Measurements from ENCODE around the gene ELOA.
"Not testable (repeated sequence)": the region's sequence is repeated elsewhere in the genome, so short reads cannot be mapped to it uniquely, and the experiment has no call there.

Gene ELOA

DNA sequence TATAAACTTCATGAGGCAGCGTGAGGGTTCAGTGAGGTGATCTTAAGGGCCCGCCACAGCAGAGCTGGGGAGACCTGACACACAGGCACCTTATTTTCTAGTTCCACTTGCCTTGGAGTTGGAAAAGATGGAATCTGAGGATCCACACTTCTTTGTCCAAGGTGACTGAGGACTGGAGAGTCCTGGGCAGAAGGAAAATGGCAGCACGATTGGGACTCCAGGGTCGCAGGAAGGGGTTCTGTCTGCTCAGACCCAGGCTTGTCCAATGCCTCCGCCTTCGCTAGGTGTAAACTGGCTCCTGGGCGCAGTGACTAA is 55.9 kb downstream of the ELOA start:
- DNase-seq: no peak

DNA sequence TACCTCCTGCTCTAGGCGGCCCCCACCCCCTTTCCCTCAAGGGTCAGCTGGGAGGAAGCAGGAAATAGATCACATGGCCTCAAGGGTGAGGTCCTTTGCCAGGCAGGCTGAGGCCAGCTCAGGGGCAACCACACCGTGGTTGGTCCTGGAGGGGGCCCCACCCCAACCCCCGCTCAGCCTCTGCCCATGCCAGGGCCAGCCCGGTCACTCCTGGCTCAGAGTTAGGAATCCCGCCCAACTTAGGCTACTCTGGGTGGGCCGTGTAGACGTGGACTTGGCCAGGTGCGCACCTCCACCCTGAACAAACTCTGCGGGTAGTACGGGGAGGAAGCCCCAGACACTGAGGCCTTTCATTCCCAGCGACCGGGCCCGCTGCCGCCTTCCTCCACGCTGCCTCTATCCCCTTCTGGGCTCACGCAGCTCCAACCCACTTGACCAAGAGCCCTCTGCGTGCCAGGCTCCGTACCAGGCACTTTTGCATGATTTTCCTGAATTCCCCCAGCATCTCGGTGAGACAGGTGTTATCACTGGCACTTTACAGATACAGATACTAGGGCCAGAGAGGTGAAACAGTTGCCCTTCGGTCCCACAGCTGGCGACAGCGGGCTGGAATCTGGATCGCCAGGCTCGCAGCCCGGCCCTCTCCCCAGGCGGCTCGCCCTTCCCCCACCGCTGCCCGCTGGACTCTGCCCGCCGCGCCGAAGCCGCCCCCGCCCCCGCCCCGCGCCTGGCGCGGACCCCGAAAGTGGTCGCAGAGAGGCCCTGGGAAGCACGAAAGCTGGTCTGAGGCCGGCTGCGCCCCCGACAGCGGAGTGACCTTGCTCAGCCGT is 56.5 kb downstream of the ELOA start:
- peak in 13 of 58 donors; percentile 31 to 68 (median 38) for DNase-seq

DNA sequence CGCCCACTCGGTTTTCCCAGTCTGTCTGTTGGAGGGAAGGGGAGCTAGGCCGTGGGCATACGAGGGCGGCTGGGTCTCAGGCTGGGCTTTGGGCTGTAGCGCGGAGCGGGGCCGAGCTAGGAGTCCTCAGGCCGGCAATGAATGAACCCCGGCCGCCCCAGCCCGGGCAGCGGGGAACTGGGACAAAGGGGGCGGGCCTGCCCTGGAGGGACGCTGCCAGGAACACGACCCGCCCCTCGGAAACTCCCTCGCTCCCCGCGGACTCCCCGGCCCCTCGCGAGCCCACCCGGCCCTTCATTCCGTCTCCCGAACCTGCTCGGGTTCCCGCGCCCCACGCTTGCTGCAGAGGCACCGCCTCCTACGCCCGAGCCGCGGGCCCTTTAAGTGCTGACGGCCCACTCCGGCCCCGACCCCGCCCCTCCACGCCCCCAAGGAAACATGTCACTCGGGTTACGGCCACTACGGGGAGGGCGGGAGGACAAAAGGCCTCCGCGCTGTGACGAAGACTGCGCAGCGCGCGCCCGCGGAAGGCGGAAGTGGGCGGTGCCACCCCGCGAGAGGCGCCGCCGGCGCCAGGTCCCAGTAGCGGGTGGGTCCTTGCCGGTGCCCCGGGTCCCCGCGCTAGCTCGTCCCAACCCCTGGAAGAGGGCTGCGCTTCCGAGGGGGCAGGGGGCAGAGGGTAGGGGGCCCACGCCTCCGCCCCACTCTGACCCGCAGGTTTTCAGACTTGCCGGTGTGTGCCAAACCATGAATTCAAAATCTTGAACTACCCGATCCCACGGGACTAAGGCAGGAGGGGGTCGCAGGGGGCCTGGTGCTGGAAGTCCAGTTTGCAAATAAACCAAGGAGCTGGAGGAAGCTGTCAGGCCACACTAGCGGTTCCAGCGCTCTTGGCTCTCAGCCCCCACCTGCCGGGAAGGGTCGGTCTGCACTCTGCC is 57.4 kb downstream of the ELOA start, which contains the start of gene GALE:
TSS of gene GALE (minus strand) at position 355 of the 938 bp plus-strand sequence. CDS start 1,747 bp downstream, outside the sequence.
- peak; percentile 65 to 97 (median 94) for DNase-seq

DNA sequence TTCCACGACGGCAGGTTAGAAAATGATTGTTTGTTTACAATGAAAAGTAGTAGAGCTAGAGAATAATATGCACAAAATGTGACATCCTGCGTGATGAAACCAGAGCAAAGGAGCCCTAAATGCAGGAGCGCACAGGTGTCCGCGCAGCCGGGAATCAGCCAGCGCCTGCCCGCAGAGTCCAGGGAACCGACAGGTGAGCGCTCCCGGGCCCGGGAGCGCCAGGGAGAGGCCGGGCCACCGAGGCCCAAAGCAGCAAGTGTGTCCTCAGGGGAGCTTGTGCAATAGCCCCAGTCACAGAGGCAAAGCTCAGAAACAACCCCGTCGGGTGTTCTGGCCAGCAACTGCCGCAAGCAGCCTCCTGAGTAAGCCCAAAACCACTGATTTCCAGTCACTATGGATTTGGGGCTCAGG is 58.1 kb downstream of the ELOA start:
- DNase-seq: no peak

DNA sequence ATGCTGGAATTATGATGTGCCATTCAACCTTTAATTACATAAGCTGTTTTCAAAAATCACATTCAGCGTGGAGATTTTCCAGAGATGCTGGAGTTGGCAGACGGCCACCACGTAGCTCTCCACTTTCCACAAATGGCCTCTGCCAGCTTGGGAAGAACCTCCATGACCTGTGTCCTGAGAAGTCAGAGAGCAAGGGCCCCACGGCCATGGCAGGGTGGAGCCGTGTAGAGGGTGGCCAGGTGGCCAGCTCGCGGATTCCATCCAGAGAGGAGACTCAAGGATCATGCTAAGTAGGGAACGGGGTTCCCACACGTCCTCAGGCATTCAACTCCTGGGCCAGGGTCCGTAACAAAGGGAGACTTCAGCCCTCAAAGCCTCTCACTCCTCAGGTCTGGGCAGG is 58.6 kb downstream of the ELOA start:
- peak in 1 of 58 donors; percentile 26 for DNase-seq

DNA sequence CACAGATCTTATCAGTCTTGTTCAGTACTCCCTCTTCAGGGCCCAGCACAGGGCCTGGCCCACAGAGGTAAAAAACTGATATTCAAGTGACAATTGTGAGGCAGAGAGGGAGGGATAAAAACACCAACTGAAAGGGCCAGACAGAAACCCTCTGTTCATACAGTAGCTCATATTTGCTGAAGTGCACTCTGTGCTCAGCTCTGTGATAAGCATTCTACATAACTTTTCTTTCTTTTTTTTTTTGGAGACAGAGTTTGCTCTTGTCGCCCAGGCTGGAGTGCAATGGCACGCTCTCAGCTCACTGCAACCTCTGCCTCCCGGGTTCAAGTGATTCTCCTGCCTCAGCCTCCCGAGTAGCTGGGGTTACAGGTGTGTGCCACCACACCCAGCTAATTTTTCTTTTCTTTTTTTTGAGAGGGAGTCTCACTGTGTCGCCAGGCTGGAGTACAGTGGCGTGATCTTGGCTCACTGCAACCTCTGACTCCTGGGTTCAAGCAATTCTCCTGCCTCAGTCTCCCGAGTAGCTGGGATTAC is 59.6 kb downstream of the ELOA start:
- not testable (repeated sequence) for DNase-seq

DNA sequence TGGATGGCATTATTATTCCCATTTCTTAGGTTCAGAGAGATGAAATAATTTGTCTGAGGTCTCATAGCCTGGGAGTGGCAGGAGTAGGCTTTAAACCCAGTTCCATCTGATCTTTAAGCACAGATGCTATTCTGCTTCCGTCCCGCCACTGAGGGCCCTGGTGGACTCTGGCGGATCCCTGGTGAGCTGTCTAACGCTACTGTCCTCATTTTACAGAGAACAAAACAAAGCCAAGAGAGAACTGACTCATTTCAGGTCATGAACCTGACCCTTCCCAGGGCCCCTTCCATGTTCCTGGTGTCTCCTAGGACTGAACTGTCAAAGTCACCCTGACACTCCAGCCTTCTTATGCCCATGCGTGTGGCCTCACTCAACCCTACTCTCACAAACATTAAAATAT is 60.4 kb downstream of the ELOA start:
- DNase-seq: no peak

DNA sequence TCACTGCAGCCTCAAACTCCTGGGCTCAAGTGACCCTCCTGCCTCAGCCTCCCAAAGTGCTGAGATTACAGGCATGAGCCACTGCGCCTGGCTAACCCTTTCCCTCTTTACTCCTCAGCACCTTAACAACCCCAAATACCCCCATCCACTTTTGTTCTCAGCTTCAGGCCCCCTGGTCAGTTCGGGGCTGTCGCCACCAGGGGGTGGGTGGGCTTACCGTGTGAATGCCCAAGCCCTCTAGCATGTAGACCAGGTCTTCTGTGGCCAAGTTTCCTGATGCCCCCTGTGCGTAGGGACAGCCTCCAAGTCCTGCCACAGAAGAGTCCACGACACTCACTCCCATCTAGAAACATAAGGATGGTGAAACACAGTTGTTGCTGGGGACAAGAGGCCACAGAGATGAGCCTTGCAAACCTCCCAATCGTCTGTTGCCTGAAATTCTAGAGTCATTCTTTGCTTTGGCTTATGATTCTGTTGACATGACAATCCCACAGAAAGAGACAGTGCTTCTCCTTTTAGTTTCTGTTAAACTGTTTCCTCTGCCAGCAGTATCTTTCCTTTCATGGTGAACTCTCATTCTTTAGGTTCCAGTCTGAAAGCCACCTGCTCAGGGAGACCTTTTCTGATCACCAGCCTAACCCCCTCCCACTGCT is 61.0 kb downstream of the ELOA start:
- DNase-seq: no peak

DNA sequence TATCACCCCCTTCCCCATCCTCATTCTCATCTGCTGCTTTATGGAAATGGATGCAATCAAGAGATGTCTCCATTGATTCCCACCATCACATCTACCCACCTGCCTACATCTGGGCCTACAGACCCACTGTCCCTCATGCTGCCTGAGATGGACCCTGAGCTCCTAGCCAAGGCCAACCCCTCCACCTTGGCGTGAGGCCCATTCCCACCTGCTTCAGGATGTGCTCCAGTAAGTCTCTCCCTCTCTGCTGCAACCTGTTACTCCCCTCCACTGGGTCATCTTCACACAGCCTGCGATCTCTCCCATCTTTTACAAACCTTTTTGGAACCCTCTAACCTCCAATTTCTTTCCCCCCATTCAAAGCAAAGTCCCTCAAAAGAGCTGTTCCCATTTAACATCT is 61.8 kb downstream of the ELOA start:
- DNase-seq: no peak

DNA sequence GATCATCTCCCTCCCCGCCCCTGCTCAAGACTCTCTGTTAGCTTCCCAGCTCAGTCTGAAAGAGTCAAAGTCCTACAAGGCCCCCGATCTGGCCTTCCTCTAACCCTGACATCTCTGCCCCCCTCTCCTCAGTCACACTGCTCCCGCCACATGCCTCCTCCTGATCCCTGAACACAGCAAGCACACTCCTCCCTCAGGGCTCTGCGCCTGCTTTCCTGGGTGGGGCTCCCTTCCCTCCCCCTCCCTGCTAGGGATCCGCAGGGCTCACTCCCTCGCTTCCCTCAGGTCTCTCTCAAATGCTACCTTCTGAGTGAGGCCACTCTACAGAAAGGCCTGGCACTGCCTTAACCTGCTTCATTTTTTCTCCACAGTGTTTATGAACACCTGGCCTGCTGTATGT is 63.0 kb downstream of the ELOA start:
- no peak for DNase-seq

DNA sequence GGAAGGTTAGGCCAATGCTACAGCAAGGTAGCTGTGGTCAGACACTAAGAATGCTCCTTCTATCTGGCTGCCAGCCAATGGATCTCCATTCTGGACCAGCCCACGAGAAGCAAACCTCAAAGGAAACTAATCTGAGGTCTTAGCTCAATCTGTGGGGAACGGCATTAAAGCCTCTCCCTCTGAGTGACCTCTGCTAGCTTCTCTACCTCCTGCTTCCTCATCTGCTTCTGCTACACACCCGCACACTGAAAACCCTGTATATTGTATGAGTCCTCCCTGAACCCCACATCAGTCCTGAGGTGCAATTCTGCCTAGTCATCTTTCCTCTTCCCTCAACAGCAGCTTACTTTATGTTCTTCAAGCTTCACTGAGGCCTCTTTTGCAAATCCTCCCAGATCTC is 64.2 kb downstream of the ELOA start:
- no peak for DNase-seq

DNA sequence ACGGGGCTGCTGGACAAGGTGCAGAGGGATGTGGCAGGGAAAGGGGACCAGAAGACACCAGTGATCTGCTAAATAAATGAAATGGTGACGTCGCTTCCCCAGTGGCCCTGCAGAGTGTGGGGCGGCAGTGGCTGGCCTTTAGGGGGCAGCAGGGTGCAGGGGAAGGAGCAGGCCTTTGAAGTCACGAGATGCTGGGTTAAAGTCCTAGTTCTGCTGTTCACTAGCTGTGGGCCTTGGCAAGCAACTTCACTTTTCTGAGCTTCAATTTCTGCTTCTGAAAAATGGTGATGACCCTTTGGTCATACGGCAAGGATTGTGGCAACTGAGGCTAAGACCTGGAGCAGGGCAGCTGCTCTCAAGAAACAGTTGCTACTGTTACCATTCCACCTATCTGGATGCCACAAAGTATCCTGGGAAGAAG is 66.5 kb downstream of the ELOA start:
- DNase-seq: peak in 27 of 58 donors; percentile 6 to 59 (median 29)

DNA sequence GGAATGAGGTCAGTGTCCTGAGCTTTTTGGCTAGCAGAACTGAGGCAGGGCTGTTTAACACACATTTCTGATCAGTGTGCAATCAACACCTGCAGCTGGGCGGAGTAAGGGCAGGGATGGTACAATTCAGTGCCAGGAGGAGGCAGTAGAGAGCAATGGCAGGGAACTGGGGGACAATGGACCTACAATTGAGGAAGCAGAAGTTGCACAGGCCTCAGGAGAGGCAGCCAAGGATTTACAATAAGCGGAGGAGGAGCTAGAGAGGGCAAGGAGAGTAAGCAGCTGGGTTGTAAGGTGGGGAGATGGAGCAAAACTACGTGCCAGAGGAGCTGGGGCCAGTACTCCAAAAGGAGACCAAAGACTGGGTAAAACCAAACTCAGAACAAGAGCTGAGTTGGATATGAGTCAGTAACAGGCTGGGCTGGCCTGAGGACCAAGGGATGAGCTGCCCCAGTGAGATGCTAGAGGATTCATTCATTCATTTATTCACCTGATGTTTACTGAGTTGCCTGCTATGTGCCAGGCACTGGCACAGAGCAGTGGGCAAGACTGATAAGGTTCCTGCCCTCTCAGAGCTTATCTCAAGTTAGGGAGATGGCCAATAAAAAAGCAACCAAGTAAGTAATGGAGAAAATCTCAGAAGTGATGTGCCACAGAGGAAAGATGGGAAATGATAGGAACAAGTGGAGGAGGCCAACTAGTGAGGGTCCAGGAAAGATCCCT is 67.7 kb downstream of the ELOA start:
- peak in 8 of 58 donors; percentile 6 to 41 (median 22) for DNase-seq

Measured in anterior cingulate cortex (tissue), 58 donors.